ENCODE data around the gene PTBP2.

PTBP2 gene

GRCh38 chr1:96808191-96808590 is 86.6 kb downstream of the PTBP2 start:
- no peaks in the 10 kb centered on the region for H3K27me3 ChIP-seq (ENCODE audit: insufficient read depth, low read length, poor library complexity, severe bottlenecking)
- no peak overlapping the region for H2AFZ ChIP-seq (ENCODE audit: low read length)
- H3K79me2 ChIP-seq (ENCODE audit: insufficient read depth, low read length): no peaks in the 10 kb centered on the region
- TF ChIP-seq EZH2phosphoT487 (IDR thresholded peaks at IDR 0.05; ENCODE audit: borderline replicate concordance): no peak
- TF ChIP-seq, protein P1, sequence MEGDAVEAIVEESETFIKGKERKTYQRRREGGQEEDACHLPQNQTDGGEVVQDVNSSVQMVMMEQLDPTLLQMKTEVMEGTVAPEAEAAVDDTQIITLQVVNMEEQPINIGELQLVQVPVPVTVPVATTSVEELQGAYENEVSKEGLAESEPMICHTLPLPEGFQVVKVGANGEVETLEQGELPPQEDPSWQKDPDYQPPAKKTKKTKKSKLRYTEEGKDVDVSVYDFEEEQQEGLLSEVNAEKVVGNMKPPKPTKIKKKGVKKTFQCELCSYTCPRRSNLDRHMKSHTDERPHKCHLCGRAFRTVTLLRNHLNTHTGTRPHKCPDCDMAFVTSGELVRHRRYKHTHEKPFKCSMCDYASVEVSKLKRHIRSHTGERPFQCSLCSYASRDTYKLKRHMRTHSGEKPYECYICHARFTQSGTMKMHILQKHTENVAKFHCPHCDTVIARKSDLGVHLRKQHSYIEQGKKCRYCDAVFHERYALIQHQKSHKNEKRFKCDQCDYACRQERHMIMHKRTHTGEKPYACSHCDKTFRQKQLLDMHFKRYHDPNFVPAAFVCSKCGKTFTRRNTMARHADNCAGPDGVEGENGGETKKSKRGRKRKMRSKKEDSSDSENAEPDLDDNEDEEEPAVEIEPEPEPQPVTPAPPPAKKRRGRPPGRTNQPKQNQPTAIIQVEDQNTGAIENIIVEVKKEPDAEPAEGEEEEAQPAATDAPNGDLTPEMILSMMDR (conservative IDR thresholded peaks at IDR 0.05; ENCODE audit: low read length): no peak
- no peaks in the 10 kb centered on the region for H3K9me2 ChIP-seq (replicated peaks; ENCODE audit: low read depth, low read length)
- no peaks in the 10 kb centered on the region for H3F3A ChIP-seq (ENCODE audit: low read depth)
- H4K20me1 ChIP-seq (ENCODE audit: insufficient read depth, low read length, poor library complexity, severe bottlenecking): peaks cover 9% of the 10 kb centered on the region
- no peak overlapping the region for H3K9ac ChIP-seq (ENCODE audit: low read depth, low read length, poor library complexity, severe bottlenecking)
- H3K36me3 ChIP-seq (ENCODE audit: insufficient read depth, low read length): peaks cover 65% of the 10 kb centered on the region
- H3K9me3 ChIP-seq (ENCODE audit: insufficient read depth, low read depth, low read length): no peaks in the 10 kb centered on the region
- H3K4me3 ChIP-seq (ENCODE audit: low read length, poor library complexity, severe bottlenecking): no peak overlapping the region
- no peak overlapping the region for H3K4me2 ChIP-seq (ENCODE audit: low read depth, low read length, poor library complexity, severe bottlenecking)
- H3K4me1 ChIP-seq (ENCODE audit: insufficient read depth, low read length, poor library complexity, severe bottlenecking): peaks cover 13% of the 10 kb centered on the region

GRCh38 chr1:96815914-96816313 is 94.3 kb downstream of the PTBP2 start:
- H3K9me3 ChIP-seq (ENCODE audit: insufficient read depth, low read depth, low read length): no peaks in the 10 kb centered on the region

GRCh38 chr1:96820107-96820506 is 98.5 kb downstream of the PTBP2 start:
- TF ChIP-seq EZH2phosphoT487 (IDR thresholded peaks at IDR 0.05; ENCODE audit: borderline replicate concordance): no peak
- TF ChIP-seq, protein P1 (conservative IDR thresholded peaks at IDR 0.05; ENCODE audit: low read length): no peak

More at GRCh38 chr1:96815914-96816313, 94.3 kb downstream of the PTBP2 start:
- Histone ChIP-seq H3F3A (ENCODE audit: low read depth) (no peaks in the 10 kb centered on the region), H3K27me3 (ENCODE audit: insufficient read depth, low read length, poor library complexity, severe bottlenecking) (no peaks in the 10 kb centered on the region), H3K4me1 (ENCODE audit: insufficient read depth, low read length, poor library complexity, severe bottlenecking) (no peaks in the 10 kb centered on the region), H3K36me3 (ENCODE audit: insufficient read depth, low read length) (peaks cover 44% of the 10 kb centered on the region), H3K79me2 (ENCODE audit: insufficient read depth, low read length) (no peaks in the 10 kb centered on the region), H3K4me2 (ENCODE audit: low read depth, low read length, poor library complexity, severe bottlenecking) (no peak overlapping the region), H3K4me3 (ENCODE audit: low read length, poor library complexity, severe bottlenecking) (no peak overlapping the region), H3K9ac (ENCODE audit: low read depth, low read length, poor library complexity, severe bottlenecking) (no peak overlapping the region), H3K9me2 (replicated peaks; ENCODE audit: low read depth, low read length) (no peaks in the 10 kb centered on the region), H2AFZ (ENCODE audit: low read length) (no peak overlapping the region), H4K20me1 (ENCODE audit: insufficient read depth, low read length, poor library complexity, severe bottlenecking) (no peaks in the 10 kb centered on the region)
- TF ChIP-seq, protein P1 (conservative IDR thresholded peaks at IDR 0.05; ENCODE audit: low read length): no peak
- no peak for TF ChIP-seq EZH2phosphoT487 (IDR thresholded peaks at IDR 0.05; ENCODE audit: borderline replicate concordance)

More at GRCh38 chr1:96820107-96820506, 98.5 kb downstream of the PTBP2 start:
- Histone ChIP-seq H3K9me2 (replicated peaks; ENCODE audit: low read depth, low read length) (no peaks in the 10 kb centered on the region), H3K9ac (ENCODE audit: low read depth, low read length, poor library complexity, severe bottlenecking) (no peak overlapping the region), H3K36me3 (ENCODE audit: insufficient read depth, low read length) (peaks cover 3% of the 10 kb centered on the region; the same call in 1 of the 2 replicates), H3F3A (ENCODE audit: low read depth) (no peaks in the 10 kb centered on the region), H3K9me3 (ENCODE audit: insufficient read depth, low read depth, low read length) (no peaks in the 10 kb centered on the region), H3K79me2 (ENCODE audit: insufficient read depth, low read length) (no peaks in the 10 kb centered on the region), H4K20me1 (ENCODE audit: insufficient read depth, low read length, poor library complexity, severe bottlenecking) (no peaks in the 10 kb centered on the region), H3K4me2 (ENCODE audit: low read depth, low read length, poor library complexity, severe bottlenecking) (no peak overlapping the region), H3K4me1 (ENCODE audit: insufficient read depth, low read length, poor library complexity, severe bottlenecking) (no peaks in the 10 kb centered on the region), H2AFZ (ENCODE audit: low read length) (no peak overlapping the region), H3K27me3 (ENCODE audit: insufficient read depth, low read length, poor library complexity, severe bottlenecking) (no peaks in the 10 kb centered on the region), H3K4me3 (ENCODE audit: low read length, poor library complexity, severe bottlenecking) (no peak overlapping the region)

All from Loucy (cell line).